ENCODE data around the gene PAM.

The PAM gene

DNA sequence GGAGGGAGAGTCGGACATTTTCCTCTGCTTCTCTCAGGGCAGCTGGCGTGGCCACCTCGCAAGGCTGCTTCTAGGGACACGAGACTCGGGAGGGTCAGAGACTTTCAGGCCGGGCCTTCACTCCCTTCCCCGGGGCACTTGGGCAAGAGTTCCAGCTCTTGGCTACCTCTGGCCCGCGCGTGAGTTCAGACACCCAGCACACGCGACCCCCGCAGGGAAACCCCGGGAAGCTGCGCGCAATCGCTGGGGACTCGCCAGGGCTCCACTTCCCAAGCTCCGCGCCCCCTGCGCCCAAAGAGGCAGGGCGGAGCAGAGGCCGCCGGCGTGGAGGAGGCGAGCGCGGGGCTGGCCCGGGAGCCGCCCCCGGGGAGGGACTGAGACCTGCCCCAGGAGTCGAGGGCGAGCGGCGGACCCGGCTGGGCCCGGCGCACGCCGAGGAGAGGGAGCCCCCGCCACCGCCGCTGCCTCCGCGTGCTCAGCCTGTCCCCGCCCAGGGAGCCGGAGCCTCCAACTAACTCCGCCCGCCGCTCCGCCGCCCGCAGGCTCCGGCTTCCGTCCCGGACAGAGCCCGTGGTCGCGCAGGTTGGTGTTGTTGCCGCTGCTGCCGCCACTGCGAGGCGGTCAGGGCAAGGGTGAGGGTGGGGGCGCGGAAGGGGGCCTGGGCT lies at the start of gene PAM:
PAM (plus strand) TSS at position 539 of the 665 bp plus-strand sequence. CDS start 110,891 bp downstream, outside the sequence.
- peak; percentile 67 for DNase-seq (ENCODE audit: low read depth)

- no peak for DNase-seq (ENCODE audit: low read depth)
Observed at GRCh38 chr5:102711525-102712385, 43.4 kb upstream of the PAM start.

- no peak for DNase-seq (ENCODE audit: low read depth)
Observed at GRCh38 chr5:102713278-102713677, 41.8 kb upstream of the PAM start.

GRCh38 chr5:102713682-102714231 lies 41.3 kb upstream of the PAM start:
- no peak for DNase-seq (ENCODE audit: low read depth)

GRCh38 chr5:102715082-102715807 lies 39.9 kb upstream of the PAM start:
- no peak for DNase-seq (ENCODE audit: low read depth)

- DNase-seq (ENCODE audit: low read depth): no peak
Observed at GRCh38 chr5:102716017-102716416, 39.1 kb upstream of the PAM start.

DNA sequence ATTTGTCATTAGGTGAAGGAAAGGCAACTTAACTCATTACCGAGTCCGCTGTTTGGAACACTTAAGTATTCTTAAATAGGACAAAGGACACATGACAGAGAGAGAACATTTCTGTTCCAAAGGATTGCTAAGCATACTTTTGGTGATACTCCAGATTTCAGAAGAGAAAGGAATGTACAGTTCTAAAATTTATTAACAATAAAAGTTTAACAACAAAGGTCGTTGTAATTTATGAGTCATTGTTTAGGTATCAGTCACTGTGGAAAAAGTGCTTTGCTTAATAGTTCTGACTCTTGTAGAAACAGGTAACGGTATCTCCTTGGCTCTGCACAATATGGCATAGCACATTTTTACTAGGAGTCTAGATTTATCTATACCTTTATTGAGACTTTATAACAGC lies 36.3 kb upstream of the PAM start:
- no peak for DNase-seq (ENCODE audit: low read depth)

DNA sequence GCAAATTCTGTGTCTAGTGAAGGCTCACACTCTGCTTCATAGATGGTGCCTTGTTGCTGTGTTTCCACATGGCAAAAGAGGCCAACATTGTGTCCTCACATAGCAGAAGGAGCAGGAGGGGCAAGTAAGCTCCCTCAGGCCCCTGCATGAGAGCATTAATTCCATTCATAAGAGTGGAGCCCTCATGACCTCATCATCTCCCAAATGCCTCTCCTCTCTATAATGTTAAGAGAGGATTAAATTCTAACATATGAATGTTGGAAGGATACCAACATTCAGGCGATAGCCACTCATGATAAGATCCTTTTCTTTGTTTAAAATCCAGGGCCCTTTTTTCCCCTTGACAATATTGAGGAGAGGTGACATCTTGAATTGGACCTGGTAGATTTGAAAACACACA lies 35.2 kb upstream of the PAM start:
- no peak for DNase-seq (ENCODE audit: low read depth)

DNA sequence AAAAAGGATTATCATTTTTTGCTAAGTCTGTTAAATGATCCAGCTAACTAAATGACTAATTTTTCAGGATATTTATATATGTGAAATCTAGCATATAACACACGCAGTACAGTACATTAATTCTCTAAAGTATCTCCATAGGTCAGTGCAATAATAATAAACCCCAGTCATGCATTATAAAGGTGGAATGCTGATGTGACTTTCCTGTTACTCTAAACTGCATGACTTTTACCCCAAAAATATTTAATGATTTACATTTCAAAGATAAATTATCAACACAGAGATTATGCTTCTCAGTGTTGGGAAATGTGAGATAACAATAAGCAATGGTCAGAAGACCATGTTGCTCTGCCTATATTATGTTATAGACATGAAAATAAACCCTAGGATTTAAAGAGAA lies 34.1 kb upstream of the PAM start:
- DNase-seq (ENCODE audit: low read depth): no peak

GRCh38 chr5:102722931-102723330 lies 32.2 kb upstream of the PAM start:
- DNase-seq (ENCODE audit: low read depth): no peak

DNA sequence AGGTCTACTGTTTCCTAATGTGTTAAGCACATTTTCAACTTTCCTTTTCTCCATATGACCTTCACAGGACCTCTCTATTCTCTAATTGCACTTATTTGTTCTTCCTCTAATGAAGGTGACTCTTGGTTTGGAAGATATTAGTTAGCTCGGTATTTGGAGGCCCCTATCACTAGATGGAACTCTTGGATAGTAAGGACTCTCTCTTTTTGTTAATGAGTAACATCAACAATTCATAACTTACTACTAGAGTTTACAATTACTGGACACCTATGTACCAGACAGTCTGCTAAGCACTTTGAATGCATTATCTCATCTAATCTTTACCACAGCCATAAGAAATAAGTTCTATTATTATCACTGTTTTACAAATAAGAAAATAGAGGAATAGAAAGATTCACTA lies 23.4 kb upstream of the PAM start:
- no peak for DNase-seq (ENCODE audit: low read depth)

- DNase-seq (ENCODE audit: low read depth): no peak
Observed at GRCh38 chr5:102733534-102733933, 21.6 kb upstream of the PAM start.

GRCh38 chr5:102737161-102737560 lies 17.9 kb upstream of the PAM start:
- no peak for DNase-seq (ENCODE audit: low read depth)

- no peak for DNase-seq (ENCODE audit: low read depth)
Observed at GRCh38 chr5:102737805-102738469, 17.2 kb upstream of the PAM start.

DNA sequence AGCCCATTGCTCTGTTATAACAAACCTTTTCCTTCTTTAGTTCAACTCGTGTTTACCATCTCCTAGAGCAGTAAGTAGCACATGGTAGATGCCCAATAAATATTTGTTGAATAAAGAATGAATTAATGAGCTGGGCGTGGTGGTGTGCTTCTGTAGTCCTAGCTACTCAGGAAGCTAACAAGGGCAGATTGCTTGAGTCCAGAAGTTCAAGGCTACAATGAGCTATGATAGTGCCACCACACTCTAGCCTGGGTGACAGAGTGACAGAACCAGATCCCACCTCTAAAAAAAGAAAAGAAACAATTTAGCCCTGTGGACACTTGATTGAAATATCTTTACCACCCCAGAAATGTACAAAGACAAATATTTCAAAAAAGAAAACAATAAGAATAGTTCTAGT lies 14.6 kb upstream of the PAM start:
- no peak for DNase-seq (ENCODE audit: low read depth)

- no peak for DNase-seq (ENCODE audit: low read depth)
Observed at GRCh38 chr5:102742215-102742614, 12.9 kb upstream of the PAM start.

- no peak for DNase-seq (ENCODE audit: low read depth)
Observed at GRCh38 chr5:102743900-102744299, 11.2 kb upstream of the PAM start.

DNA sequence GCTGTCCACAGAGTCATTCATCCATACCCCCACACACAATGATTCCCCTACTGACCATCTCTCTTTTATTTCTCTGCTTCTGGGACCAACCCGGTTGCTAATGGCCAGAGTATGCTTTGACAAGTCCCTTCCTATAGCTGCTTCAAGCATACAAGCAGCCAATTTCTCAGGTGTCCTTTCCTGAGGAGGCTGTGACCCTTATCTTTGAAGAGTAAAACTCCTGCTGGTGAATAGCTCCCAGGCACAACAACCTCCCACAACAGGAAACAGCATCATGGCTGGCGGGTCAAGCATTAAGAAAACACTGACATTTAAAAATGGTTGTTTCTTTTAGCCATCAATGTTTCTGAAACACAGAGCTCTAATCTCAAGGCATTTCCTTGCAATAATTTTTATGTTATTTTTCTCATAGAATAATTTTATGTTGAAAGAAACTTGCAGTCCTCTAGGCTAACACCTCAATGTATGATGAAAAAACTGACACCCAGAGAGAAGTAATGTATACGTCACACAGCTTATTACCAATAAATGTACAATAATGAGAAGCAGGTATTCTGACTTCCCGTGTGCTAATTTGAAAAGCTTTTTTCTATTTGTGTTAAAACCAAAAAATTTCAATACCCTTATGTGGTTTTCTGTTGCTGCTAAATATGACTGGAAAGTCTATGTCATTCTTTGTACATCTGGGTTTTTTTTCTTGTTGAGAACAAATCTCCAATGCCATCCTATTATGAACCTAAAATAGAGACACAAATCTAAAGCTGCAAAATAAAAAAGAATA lies 7.5 kb upstream of the PAM start:
- DNase-seq (ENCODE audit: low read depth): no peak

GRCh38 chr5:102749416-102750030 lies 5.6 kb upstream of the PAM start:
- DNase-seq (ENCODE audit: low read depth): no peak

GRCh38 chr5:102750151-102750834 lies 4.8 kb upstream of the PAM start:
- DNase-seq (ENCODE audit: low read depth): no peak
